Panc1 (cell line): ENCODE data around the gene AGRN. TPM values are rescaled to one million over a fixed set of nuclear protein-coding genes. Genes with fewer than 3 reads are reported as not detected.
"Not testable (repeated sequence)": the region's sequence is repeated elsewhere in the genome, so short reads cannot be mapped to it uniquely, and the experiment has no call there.

Experiments used
- ATAC-seq: fragments of 200-7000 bp; cut with Tn5 transposase; 2 replicates; pipeline ENCODE4 v1.9.1; 2020; ENCODE audit warnings: mild to moderate bottlenecking, moderate library complexity
- BruUV-seq: library from RNA; stranded (reverse); fragments of 400-500 nt; replicated peaks from 2 replicates; lab custom pipeline; 2021; lab: Mats Ljungman, UMichigan
- CTCF ChIA-PET: fragments of 300-600 bp; sonication (Branson Sonifier 250); formaldehyde crosslinking; loops from one replicate; lab custom pipeline; 2022; ENCODE audit warnings: antibody characterized with exemption; lab: Charles Lee
- POLR2A ChIA-PET: fragments of 300-600 bp; sonication (Branson Sonifier 250); formaldehyde crosslinking; loops from one replicate; lab custom pipeline; 2022; ENCODE audit warnings: antibody characterized with exemption; lab: Charles Lee
- DNase-seq: peaks from one replicate; pipeline ENCODE4 v3.0.0-alpha.2; 2010; ENCODE audit warnings: low read depth, low spot score
- H3K27ac ChIP-seq: 2 replicates; pipeline ENCODE4 v1.5.1; 2011; ENCODE audit warnings: mild to moderate bottlenecking, low read length, inconsistent platforms
- H3K27me3 ChIP-seq: fragments of 200-500 bp; sonication (Bioruptor generic); 2 replicates; pipeline ENCODE4 v1.6.0; 2014; ENCODE audit warnings: low read length, inconsistent platforms; ENCODE audit not compliant: control insufficient read depth, insufficient read depth
- H3K36me3 ChIP-seq: fragments of 200-500 bp; sonication (Bioruptor generic); 2 replicates; pipeline ENCODE4 v1.5.1; 2014; ENCODE audit warnings: inconsistent platforms, mild to moderate bottlenecking, low read length, moderate library complexity; ENCODE audit not compliant: control insufficient read depth, insufficient read depth
- H3K4me1 ChIP-seq: 2 replicates; pipeline ENCODE4 v1.5.1; 2011; ENCODE audit warnings: inconsistent platforms, mild to moderate bottlenecking, low read length, moderate library complexity; ENCODE audit not compliant: control insufficient read depth, insufficient read depth
- H3K4me3 ChIP-seq, 2 experiments: 2 replicates each; pipeline ENCODE4 v1.5.1; 2011 to 2012; ENCODE audit warnings: low read depth in 2 of 2, low read length in 2 of 2, mild to moderate bottlenecking in 2 of 2, inconsistent platforms in 1 of 2, moderate library complexity in 1 of 2
- H3K9me3 ChIP-seq: fragments of 200-500 bp; sonication (Bioruptor generic); 2 replicates; pipeline ENCODE4 v1.5.1; 2014; ENCODE audit warnings: low read depth, mild to moderate bottlenecking, inconsistent platforms, low read length, moderate library complexity; ENCODE audit not compliant: control insufficient read depth, insufficient read depth
- POLR2AphosphoS5 ChIP-seq: IDR thresholded peaks from 2 replicates; pipeline ENCODE4 v1.6.1; 2012; ENCODE audit warnings: mild to moderate bottlenecking, low read depth, low read length, moderate library complexity
- SIN3A ChIP-seq: IDR thresholded peaks from 2 replicates; pipeline ENCODE4 v1.6.1; 2012; ENCODE audit warnings: low read depth, mild to moderate bottlenecking, low read length, moderate library complexity, borderline replicate concordance; ENCODE audit not compliant: insufficient read depth
- TCF7L2 ChIP-seq: IDR thresholded peaks from 2 replicates; pipeline ENCODE4 v1.6.1; 2011; ENCODE audit warnings: mild to moderate bottlenecking, low read depth, low read length, inconsistent platforms
- in situ Hi-C: cut with HindIII; loops from 2 replicates; pipeline ENCODE4 v1.10.0; 2016; ENCODE audit warnings: low sequenced_read_pairs, low pct_unique_long_range_greater_than_20kb
- intact Hi-C: fragments of 100-400 bp; cut with micrococcal nuclease; formaldehyde crosslinking; loops from one replicate; pipeline ENCODE4 v1.10.0; 2022; ENCODE audit not compliant: unreplicated experiment
- total RNA-seq: library from RNA; stranded (reverse); gene quantifications from one replicate; pipeline ENCODE4 v1.2.1, GENCODE V29; 2021; ENCODE audit not compliant: unreplicated experiment
- TF ChIP-seq, protein P1 (sequence below): fragments of 450-650 bp; IDR thresholded peaks from 2 replicates; pipeline ENCODE4 v1.5.1; 2017; ENCODE audit warnings: mild to moderate bottlenecking
- TF ChIP-seq, protein P2 (sequence below), 2 experiments: IDR thresholded peaks; 2 replicates each; pipeline ENCODE4 v1.6.1; 2011 to 2012; ENCODE audit warnings: low read depth in 2 of 2, control low read depth in 1 of 2, low read length in 1 of 2, mild to moderate bottlenecking in 1 of 2, moderate library complexity in 1 of 2; ENCODE audit not compliant: insufficient read depth in 1 of 2

Gene AGRN
- total RNA-seq, 1 experiment from 2014 or later, result 153 TPM

DNA sequence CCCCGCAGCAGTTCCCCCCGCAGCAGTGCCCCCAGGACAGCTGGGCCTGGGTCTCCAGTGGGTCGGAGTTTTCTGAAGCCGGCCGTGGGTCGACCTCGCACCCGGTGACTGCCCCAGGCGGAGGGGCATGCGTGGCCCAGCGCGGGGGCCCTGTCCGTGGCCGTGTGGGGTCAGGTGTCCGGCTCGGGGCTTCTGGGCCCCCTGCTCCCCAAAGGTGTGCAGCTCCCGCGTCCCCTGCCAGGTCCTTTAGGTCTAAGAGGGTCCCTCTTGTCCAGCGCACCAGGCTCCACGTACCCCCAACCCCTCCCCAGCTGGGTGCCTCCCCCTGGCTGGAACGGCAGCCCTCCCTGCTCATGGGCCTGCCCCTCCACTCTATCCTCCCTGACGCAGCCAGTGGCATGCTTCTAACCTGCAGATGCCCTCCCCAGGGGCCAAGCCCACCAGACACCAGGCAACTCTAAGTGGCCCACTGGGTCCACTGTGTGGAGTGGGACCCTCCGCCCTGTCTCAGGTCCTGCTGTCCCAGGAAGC is 14.1 kb upstream of the AGRN start:
- Histone ChIP-seq H3K4me1 (peaks cover 24% of the 10 kb centered on the region), H3K36me3 (no peaks in the 10 kb centered on the region; the same call in 1 of the 2 replicates), H3K27ac (no peak overlapping the region), H3K4me3 (no peak overlapping the region), H3K27me3 (no peaks in the 10 kb centered on the region), H3K9me3 (no peaks in the 10 kb centered on the region)
- ATAC-seq (no peak), DNase-seq (no peak)
- POLR2A ChIA-PET, result no interaction called here
- intact Hi-C loops, result no loop called here
- TF ChIP-seq POLR2AphosphoS5, result no peak
- TF ChIP-seq, protein P1, sequence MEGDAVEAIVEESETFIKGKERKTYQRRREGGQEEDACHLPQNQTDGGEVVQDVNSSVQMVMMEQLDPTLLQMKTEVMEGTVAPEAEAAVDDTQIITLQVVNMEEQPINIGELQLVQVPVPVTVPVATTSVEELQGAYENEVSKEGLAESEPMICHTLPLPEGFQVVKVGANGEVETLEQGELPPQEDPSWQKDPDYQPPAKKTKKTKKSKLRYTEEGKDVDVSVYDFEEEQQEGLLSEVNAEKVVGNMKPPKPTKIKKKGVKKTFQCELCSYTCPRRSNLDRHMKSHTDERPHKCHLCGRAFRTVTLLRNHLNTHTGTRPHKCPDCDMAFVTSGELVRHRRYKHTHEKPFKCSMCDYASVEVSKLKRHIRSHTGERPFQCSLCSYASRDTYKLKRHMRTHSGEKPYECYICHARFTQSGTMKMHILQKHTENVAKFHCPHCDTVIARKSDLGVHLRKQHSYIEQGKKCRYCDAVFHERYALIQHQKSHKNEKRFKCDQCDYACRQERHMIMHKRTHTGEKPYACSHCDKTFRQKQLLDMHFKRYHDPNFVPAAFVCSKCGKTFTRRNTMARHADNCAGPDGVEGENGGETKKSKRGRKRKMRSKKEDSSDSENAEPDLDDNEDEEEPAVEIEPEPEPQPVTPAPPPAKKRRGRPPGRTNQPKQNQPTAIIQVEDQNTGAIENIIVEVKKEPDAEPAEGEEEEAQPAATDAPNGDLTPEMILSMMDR, result no peak
- no peak for TF ChIP-seq SIN3A
- TF ChIP-seq, protein P2, sequence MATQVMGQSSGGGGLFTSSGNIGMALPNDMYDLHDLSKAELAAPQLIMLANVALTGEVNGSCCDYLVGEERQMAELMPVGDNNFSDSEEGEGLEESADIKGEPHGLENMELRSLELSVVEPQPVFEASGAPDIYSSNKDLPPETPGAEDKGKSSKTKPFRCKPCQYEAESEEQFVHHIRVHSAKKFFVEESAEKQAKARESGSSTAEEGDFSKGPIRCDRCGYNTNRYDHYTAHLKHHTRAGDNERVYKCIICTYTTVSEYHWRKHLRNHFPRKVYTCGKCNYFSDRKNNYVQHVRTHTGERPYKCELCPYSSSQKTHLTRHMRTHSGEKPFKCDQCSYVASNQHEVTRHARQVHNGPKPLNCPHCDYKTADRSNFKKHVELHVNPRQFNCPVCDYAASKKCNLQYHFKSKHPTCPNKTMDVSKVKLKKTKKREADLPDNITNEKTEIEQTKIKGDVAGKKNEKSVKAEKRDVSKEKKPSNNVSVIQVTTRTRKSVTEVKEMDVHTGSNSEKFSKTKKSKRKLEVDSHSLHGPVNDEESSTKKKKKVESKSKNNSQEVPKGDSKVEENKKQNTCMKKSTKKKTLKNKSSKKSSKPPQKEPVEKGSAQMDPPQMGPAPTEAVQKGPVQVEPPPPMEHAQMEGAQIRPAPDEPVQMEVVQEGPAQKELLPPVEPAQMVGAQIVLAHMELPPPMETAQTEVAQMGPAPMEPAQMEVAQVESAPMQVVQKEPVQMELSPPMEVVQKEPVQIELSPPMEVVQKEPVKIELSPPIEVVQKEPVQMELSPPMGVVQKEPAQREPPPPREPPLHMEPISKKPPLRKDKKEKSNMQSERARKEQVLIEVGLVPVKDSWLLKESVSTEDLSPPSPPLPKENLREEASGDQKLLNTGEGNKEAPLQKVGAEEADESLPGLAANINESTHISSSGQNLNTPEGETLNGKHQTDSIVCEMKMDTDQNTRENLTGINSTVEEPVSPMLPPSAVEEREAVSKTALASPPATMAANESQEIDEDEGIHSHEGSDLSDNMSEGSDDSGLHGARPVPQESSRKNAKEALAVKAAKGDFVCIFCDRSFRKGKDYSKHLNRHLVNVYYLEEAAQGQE (IDR thresholded peaks at IDR 0.05; ENCODE audit: insufficient read depth in 1 of 2, low read depth in 2 of 2, low read length in 1 of 2), result no peak
- TF ChIP-seq TCF7L2, result no peak
- in situ Hi-C loops, result no loop called here
- no TSS peak for BruUV-seq
- CTCF ChIA-PET, result no interaction called here

DNA sequence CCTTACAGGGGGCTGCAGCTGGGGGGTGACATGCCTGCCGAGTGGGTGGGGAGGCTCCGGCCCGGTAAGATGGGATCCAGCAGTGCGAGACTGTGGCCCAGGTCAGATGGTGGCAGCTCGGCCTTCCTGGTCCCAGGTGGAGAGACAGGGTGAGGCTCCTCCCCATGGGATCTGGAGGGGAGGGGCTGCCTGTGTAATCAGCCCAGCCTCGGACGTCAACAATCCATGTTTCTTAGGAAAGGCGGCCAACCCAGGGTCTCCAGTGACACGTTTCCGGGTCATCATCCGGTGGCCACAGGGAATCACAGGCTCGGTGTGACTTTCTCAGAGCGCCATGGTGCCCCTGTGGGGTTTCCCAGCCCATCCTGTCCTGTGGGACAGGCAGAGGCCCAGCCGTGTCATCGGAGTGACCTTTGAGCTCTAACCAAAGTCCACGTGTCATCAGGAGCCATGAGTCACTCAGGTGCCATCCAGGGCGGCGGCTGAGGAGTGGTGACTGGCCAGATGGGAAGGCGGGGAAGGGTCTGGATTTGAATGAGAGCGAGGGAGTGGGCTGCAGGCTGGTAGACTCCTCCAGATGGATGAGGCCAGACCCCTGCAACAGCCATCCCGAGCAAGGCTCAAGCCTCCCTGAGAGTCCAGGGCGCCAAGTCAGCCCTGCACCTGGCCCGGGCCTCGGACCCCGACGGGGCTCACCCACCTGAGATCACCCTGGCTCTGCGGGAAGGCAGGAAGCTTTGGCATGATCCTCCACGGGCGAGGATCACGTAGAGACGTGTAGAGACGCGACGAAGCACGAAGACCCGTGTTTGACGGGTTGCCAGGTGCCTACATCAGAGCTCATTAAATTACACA is 13.4 kb upstream of the AGRN start:
- in situ Hi-C loops (no loop called here), intact Hi-C loops (no loop called here)
- H3K27ac ChIP-seq, result no peak overlapping the region
- ChIA-PET CTCF (interaction anchor here (0.6 kb wide), 1 partner anchor 174 kb away, joined by 3 read pairs; no protein-coding TSS in a partner anchor), POLR2A (no interaction called here)
- no peak overlapping the region for H3K4me3 ChIP-seq
- DNase-seq, result no peak
- no TSS peak for BruUV-seq
- no peaks in the 10 kb centered on the region for H3K27me3 ChIP-seq
- no peaks in the 10 kb centered on the region for H3K36me3 ChIP-seq
- peaks cover 24% of the 10 kb centered on the region for H3K4me1 ChIP-seq
- H3K9me3 ChIP-seq, result no peaks in the 10 kb centered on the region
- TF ChIP-seq, protein P1, result no peak
- TF ChIP-seq SIN3A (no peak), TCF7L2 (no peak), POLR2AphosphoS5 (no peak)
- TF ChIP-seq, protein P2 (IDR thresholded peaks at IDR 0.05; ENCODE audit: insufficient read depth in 1 of 2, low read depth in 2 of 2, low read length in 1 of 2), result no peak
- no peak for ATAC-seq

DNA sequence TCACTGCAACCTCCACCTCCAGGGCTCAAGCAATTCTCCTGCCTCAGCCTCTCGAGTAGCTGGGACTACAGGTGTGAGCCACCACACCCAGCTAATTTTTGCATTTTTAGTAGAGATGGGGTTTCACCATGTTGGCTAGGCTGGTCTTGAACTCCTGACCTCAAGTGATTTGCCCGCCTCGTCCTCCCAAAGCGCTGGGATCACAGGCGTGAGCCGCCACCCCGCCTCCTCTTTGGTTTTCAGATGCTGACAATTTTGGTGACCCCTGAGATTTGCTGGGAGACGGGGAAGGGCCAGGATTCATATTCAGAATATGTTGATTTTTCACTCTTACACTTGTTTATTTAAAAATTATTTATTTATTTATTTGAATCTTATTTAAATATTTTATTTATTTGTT is 9.8 kb upstream of the AGRN start:
- POLR2A ChIA-PET, result interaction anchor here (0.6 kb wide), 1 partner anchor 12 kb away, joined by 3 read pairs; no protein-coding TSS in a partner anchor
- intact Hi-C loops, result loop anchor here (10.0 kb wide), 1 partner anchor 55 kb away; no protein-coding TSS in a partner anchor
- in situ Hi-C loops, ATAC-seq, CTCF ChIA-PET, DNase-seq, BruUV-seq, H3K27me3 ChIP-seq, H3K27ac ChIP-seq, H3K9me3 ChIP-seq, H3K36me3 ChIP-seq, H3K4me3 ChIP-seq: not testable (repeated sequence)
- peaks cover 16% of the 10 kb centered on the region for H3K4me1 ChIP-seq
